T-helper 1 cell treated with Interleukin-12 subunit alpha and Interleukin-12 subunit beta and Interleukin-4 antibody, amounts not matched to agents 30 ng/mL and 1 ng/mL, for 36 hours (primary cell): Measurements from ENCODE around the gene BCL11A. TPM values are rescaled to one million over a fixed set of nuclear protein-coding genes. Genes with fewer than 3 reads are reported as not detected.

Experiments
- intact Hi-C: fragments of 100-400 bp; cut with micrococcal nuclease; formaldehyde crosslinking; loops from one replicate; pipeline ENCODE4 v1.15.1; 2024
- total RNA-seq: library from RNA; stranded (reverse); gene quantifications from 2 replicates; pipeline ENCODE4 v1.2.3, GENCODE V29; 2022

BCL11A gene
- total RNA-seq, 1 donor from 2014 or later = not detected

DNA sequence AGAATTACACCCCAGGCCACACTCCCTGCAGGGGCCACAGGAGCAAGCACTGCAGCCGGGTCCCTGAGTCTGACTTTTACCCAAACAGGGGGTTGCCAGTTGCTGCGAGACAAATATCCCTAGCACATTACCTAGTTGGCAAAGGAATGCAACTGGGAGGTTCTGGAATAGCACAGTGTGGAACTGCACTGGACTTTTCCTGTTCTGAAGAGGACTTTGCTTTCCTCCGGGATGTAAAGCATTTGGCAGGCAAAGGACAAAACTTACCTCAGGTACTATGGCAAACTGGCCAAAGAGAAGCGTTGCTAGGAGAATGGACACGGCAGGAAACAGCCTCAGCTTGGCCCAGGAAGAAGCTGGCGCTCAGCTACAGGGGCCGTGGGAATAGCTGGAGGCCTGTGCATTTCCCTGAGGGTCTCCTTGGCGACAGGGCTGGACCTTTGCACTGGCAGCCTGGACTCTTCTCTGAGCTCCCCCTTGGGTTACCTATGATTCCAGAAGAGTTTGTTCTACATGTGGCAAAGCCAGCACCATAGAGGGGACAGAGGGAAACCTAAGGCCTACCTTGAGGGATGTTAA lies 45.0 kb downstream of the BCL11A start:
- intact Hi-C loops = no loop called here

DNA sequence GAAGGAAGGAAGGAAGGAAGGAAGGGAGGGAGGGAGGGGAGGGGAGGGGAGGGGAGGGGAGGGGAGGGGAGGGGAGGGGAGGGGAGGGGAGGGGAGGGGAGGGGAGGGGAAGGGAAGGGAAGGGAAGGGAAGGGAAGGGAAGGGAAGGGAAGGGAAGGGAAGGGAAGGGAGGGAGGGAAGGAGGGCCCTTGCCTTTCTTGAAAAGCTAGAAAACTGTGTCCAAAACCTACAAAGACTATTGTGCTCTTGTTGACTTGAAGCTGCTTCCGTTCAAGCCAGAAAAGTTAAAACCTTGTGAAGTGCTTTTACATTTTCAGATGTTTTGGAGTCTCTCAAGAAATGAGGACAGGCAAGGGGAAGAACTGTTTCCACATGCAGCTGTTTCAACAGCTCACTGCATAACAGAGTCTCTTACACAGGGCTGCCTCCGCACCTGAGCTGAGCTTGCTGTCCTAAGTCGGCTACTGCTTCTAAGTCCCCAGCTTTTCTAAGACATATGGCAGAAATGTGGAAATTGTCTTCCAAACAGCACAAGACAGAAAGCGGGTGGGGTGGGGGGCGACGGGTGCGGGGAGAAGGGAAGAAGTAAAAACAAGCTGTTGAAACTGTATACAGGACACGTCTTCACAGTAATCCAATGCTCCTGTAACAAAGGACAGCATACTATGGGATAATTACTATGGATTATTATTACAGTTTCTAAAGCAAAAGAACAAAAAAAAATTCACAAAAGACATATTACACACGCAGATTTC lies 46.1 kb downstream of the BCL11A start:
- intact Hi-C loops = no loop called here

DNA sequence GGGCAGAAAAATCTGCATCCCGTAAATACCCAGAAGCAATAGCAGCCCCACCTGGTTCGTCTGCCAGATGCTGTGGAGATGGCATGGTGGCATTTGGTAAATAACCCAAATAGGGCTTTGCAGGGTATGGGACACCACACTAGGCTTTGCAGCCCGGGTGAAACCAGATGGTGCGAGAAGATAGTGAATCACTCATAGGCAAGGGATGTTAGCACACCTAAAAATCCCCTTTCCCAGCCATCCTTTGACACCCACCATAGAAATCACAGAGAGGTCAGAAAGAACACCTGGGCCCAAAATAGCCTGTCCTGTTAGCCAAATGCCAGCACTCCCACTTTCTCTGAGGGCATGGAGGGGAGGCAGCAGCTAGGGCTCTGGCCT lies 47.6 kb downstream of the BCL11A start:
- intact Hi-C loops = no loop called here

GRCh38 chr2:60505240-60505879 lies 48.1 kb downstream of the BCL11A start:
- intact Hi-C loops = no loop called here

DNA sequence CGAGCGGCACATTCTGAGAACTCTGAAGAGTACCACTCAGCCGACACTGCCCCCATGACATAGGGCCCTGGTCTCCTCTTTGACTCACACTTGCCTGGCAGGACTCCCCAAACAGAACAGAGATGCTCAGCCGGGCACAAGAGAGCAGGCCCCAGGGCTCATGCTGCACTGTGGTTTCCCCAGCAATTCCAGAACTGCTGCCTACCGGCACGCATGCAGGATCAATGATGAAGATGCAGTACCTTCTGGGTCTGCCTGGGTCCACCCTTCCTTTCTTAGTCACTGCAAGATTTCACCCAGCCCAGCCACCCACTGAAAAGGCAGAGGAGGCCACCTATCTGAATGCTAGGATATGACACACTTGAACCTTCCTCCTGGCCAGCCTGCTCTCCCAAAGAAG lies 49.4 kb downstream of the BCL11A start:
- intact Hi-C loops = no loop called here

DNA sequence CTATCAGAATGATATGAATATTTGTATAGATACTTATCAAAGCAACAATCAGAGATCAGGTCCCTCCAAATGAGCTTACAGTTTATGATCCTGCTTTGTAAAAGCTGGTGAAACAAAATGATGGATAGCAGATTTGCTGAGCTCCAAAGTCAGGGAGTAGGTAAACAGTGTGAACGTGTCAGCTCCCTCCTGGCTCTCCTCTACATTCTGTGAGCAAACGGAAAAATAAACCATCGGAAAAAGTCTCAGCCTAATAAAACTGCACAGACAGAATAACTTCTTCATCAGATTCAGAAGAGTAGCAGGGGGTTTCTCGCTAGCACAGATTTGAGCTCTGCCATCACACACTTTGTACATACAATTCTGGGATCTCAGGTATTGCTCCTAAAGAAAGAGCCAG lies 51.3 kb downstream of the BCL11A start:
- intact Hi-C loops = no loop called here

- intact Hi-C loops = no loop called here
Measured at GRCh38 chr2:60500861-60501260, 52.6 kb downstream of the BCL11A start.

- intact Hi-C loops = no loop called here
Measured at GRCh38 chr2:60499651-60500265, 53.7 kb downstream of the BCL11A start.

- intact Hi-C loops = no loop called here
Measured at GRCh38 chr2:60498816-60499429, 54.5 kb downstream of the BCL11A start.

GRCh38 chr2:60498127-60498815 lies 55.2 kb downstream of the BCL11A start:
- intact Hi-C loops = no loop called here

DNA sequence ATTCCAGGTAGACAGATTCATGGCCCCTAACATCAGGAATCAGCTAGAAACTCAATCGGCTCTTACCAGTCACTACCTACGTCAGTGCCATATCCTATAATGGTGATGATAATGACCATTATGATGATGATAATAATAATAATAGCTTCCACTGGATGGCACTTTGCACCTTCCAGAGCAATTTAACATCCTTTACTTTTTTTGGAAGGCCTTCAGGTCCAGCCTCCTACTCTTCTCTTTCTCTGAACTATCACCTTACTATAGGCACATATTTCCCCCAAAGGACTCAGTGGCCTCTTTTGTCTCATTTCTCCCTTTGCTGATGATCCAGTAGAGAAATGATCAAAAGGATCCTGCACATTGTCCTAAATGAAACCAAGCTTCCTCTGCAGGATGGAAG lies 56.0 kb downstream of the BCL11A start:
- intact Hi-C loops = no loop called here

DNA sequence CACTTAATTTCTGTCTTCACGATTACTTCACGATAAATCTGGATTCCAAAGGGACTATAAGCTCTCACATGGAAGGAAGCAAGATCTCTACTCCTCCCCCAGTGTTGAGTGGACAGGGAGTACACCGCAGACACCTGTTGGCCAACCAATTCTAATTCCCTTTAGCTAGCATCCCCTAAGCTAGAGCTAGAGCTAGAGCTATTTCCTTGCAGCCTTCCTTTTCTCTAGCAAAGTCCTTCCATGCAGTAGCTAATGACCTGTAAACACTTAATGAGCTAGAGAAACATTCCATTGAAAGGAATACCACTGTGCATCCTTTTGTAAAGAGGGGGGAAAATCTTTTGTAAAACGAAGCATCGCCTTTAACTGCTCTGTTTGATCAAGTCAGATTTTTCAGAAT lies 56.5 kb downstream of the BCL11A start:
- intact Hi-C loops = no loop called here

DNA sequence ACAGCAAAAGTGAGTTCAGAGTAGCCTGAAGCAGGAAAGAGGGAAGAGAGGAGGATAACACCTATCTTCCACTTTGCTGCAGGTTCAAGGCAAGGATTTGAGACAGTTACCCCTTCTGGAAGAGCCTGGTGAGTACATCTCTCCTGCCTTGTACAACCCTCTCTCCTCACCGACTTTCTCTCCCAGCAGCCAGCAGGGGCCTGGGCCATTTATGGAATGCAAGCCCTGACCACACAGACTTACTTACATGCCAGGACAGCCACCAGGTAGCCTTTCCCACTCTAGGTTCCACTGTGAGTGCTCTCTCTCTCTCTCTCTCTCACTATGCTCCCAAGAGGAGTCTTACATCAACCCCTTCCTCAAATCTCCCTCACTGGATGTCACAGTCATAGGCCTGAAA lies 57.0 kb downstream of the BCL11A start:
- intact Hi-C loops = no loop called here

DNA sequence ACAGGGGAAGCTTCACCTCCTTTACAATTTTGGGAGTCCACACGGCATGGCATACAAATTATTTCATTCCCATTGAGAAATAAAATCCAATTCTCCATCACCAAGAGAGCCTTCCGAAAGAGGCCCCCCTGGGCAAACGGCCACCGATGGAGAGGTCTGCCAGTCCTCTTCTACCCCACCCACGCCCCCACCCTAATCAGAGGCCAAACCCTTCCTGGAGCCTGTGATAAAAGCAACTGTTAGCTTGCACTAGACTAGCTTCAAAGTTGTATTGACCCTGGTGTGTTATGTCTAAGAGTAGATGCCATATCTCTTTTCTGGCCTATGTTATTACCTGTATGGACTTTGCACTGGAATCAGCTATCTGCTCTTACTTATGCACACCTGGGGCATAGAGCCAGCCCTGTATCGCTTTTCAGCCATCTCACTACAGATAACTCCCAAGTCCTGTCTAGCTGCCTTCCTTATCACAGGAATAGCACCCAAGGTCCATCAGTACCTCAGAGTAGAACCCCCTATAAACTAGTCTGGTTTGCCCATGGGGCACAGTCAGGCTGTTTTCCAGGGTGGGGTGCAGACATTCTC lies 58.3 kb downstream of the BCL11A start:
- intact Hi-C loops = no loop called here

DNA sequence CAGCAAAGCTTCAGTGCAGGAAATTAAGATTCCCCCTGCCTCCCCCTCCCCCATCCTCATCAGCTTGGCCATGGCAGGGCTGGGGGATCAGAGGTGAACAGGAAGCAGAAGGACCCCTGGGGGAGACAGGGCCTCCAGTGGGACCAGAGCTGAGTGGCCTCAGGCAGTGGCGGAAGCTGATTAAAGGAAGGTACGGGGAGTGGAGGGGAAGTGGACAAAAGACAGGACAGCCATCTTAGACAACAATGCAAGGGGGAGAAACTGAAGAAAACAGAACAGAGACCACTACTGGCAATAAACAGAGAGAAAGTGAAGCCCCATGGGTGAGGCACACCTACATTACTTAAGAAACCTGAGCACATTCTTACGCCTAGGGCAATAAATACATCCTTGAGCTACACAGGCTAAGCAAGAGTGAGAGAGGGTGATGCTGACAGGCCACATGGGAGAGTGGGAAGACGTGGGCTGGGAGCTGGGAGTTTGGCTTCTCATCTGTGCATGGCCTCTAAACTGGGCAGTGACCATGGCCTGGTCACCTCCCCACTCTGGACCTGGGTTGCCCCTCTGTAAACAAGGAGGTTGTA lies 59.6 kb downstream of the BCL11A start:
- intact Hi-C loops = no loop called here

DNA sequence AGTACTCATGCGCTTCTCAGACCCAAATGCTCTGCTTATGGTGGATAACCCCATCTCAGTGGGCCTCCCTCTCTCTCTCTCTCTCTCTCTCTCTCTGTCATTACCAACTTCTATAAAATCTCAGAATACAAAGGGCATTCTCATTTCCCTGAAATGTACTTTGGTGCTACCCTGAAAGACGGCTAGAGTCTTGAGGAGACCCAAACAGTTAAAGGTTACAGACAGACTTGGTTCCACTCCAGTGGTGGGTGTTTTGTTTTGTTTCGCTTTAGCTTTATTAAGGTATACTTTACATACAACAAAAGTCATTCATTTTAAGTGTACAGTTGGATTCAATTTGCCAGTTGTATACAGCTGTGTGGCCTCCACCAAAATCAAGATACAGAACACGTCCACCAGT lies 60.9 kb downstream of the BCL11A start:
- intact Hi-C loops = no loop called here

DNA sequence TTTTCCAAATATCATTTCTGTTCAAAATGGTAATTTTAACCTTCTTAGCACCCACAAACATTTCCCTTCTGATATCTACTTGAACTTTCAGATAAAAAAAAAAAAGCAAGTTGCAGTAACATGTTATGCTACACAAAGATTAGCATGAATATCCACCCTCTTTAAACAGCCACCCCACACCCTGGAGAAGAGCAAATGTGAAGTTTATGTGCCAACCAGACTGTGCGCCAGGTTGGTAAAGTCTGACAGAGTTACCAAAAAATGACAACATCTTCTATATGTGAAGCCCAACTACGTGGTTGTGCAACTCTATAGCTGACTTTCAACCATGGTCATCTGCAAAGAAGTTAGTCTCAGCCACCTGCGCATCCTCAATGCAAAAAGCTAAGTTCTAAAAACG lies 62.6 kb downstream of the BCL11A start:
- intact Hi-C loops = no loop called here

DNA sequence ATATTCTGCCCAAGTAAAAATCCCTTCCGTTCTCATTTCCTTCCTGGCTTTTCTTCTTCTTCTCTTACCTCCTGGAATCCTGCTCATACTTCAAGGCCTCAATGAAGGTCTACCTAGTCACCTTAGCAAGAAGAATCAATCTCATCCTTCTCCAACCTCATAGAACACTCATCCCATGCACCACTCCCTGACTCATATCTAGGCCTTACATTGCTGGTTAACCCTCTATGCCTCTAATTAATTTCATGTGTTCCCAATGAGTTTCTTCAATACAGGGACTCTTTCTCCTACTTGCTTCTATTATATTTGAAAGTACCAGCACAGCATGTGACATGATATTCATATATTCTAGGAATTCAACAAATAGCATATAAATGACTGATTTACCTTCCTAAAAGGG lies 63.0 kb downstream of the BCL11A start:
- intact Hi-C loops = no loop called here

DNA sequence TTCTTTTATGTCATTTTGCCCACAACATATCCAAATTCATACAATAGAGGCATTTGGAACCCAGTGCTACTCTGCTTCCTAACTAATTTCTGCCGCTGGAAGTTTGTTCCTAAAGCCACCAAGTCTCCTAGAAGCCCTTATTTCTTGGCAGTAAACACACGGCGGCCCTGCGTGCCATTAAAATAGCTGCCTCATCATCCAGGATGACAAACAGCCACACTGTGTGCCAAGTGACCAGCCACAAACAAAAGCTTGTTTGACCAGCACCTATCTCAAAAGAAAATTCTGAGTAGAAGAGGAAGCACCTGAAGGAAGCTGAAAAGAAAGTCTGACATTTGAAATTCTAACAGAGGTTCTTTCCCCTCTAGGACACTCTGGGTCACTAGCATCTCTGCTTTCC lies 64.2 kb downstream of the BCL11A start:
- intact Hi-C loops = no loop called here

DNA sequence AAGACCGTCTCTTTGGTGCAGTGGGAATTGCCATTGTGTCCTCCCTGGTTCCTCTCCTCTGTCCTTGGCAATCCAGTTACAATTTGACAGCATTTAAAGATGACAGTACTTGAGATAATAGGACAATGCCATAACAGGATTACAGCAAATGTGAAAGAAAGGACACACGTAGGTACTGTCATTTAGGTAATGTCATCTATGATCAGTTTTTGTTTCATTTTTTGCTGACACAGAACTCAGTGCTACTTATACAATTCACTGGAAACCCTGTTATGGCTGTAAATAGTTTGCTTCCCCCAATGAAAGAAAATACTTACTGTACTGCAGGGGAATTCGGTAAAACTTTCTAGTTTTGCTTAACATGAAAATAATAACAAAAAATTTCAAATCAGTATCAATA lies 65.2 kb downstream of the BCL11A start:
- intact Hi-C loops = no loop called here

DNA sequence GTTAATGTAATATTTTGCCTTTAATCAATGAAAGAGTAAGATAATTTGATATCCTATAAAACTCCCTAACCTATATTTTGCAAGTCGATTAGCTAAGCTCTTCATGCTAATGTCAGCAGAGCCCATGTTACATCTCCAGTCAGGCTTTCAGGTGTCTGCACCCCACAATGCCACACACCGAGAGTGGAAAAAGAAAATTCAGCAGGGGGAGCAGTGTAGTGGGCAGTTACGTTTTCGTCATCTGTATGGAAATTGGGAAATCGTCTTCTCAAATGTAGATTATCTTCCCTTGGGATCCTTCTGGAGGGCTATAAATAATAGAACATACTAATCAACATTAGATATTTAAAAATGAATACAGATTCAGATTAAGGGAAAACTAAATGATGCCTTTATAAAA lies 66.3 kb downstream of the BCL11A start:
- intact Hi-C loops = no loop called here
